ENCODE measurements around the gene AGBL4.

- TF ChIP-seq CTCF (conservative IDR thresholded peaks at IDR 0.05; ENCODE audit: low read depth, low read length) (no peak), EZH2phosphoT487 (IDR thresholded peaks at IDR 0.05; ENCODE audit: borderline replicate concordance, low read length) (no peak), EZH2 (IDR thresholded peaks at IDR 0.05; ENCODE audit: low read length, unreplicated experiment) (no peak)
Measured at GRCh38 chr1:49465486-49466185, 558.1 kb downstream of the AGBL4 start.
